Liver (tissue), 2 donors: ENCODE data around the gene BAG2.

Experiments used
- GABPA ChIP-seq, 2 donors: IDR thresholded peaks in 1 of 2; conservative IDR thresholded peaks in 1 of 2; 2 replicates each; pipeline ENCODE4 v1.6.1; 2016; ENCODE audit warnings: antibody characterized with exemption in 2 of 2, mild to moderate bottlenecking in 1 of 2, moderate library complexity in 1 of 2
- SP1 ChIP-seq: IDR thresholded peaks from 2 replicates; pipeline ENCODE4 v1.6.1; 2018; ENCODE audit warnings: antibody characterized with exemption, mild to moderate bottlenecking
- TF ChIP-seq, protein P1 (sequence below): IDR thresholded peaks from 2 replicates; pipeline ENCODE4 v1.6.1; 2016; ENCODE audit warnings: antibody characterized with exemption
- donor health status: healthy.

DNA sequence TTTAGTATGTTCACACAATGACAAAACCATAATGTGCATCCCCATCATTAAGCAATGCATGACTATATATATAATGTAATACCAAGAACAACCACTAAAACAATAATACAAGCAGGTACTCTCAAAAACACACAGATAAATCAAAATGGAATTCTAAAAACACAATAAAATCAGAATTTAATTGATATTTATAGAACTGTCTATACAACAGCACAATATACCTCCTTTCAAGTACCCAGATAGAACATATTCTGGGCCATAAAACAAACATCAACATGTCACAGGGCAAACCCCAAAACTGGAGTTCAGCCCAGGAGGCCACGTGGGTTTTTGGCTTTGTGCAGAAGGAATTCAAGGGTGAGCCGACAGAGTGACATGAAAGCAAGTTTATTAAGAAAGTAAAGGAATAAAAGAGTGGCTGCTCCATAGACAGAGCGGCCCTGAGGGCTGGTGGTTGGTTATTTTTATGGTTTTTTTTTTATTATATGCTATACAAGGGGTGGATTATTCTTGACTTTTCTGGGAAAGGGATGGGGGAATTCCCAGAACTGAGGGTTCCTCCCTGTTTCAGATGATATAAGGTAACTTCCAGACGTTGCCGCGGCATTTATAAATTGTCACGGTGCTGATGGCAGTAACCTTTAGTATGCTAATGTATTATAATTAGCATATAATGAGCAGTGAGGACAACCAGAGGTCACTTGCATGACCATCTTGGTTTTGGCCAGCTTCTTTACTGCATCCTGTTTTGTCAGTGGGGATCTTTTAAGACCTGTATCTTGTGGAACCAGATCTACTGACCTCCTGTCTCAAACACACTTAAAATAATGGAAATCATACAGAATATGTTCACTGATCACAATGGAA is 44.3 kb downstream of the BAG2 start:
- TF ChIP-seq GABPA (IDR thresholded peaks at IDR 0.05 in 1 of 2, conservative IDR thresholded peaks at IDR 0.05 in 1 of 2), result no peak
- TF ChIP-seq, protein P1, sequence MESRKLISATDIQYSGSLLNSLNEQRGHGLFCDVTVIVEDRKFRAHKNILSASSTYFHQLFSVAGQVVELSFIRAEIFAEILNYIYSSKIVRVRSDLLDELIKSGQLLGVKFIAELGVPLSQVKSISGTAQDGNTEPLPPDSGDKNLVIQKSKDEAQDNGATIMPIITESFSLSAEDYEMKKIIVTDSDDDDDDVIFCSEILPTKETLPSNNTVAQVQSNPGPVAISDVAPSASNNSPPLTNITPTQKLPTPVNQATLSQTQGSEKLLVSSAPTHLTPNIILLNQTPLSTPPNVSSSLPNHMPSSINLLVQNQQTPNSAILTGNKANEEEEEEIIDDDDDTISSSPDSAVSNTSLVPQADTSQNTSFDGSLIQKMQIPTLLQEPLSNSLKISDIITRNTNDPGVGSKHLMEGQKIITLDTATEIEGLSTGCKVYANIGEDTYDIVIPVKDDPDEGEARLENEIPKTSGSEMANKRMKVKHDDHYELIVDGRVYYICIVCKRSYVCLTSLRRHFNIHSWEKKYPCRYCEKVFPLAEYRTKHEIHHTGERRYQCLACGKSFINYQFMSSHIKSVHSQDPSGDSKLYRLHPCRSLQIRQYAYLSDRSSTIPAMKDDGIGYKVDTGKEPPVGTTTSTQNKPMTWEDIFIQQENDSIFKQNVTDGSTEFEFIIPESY, result no peak
- TF ChIP-seq SP1, result no peak
